Measurements from ENCODE around the gene ARHGAP4. TPM values are rescaled to one million over a fixed set of nuclear protein-coding genes. Genes with fewer than 3 reads are reported as not detected.

The ARHGAP4 gene
- total and polyA plus RNA-seq, 2 of the 4 experiments (the other 2 are of a cell fraction), result 0.18 to 0.72 TPM

- peaks cover 4 to 12% of the 10 kb centered on the region in 2 experiments; a peak in 2 of 4 replicates for H3K79me1 ChIP-seq (ENCODE audit: low read depth in 1 of 2, low read length in 2 of 2)
- no peak overlapping the region for H4K8ac ChIP-seq (ENCODE audit: low read depth in 2 of 2, low read length in 2 of 2)
- H3K56ac ChIP-seq (ENCODE audit: extremely low read depth, insufficient read depth, low read length), result no peak overlapping the region
- H2AFZ ChIP-seq (replicated peaks; ENCODE audit: low read length, poor library complexity), result no peak overlapping the region
- no peak overlapping the region for H3K4me2 ChIP-seq (ENCODE audit: low read depth, low read length)
- no peak overlapping the region for H3K27ac ChIP-seq (ENCODE audit: insufficient read depth, low read length)
- ChIA-PET CTCF (interaction anchor here (1.6 kb wide), 1 partner anchor 15 kb away, joined by 4 read pairs; no protein-coding TSS in a partner anchor), POLR2A (ENCODE audit: unreplicated experiment) (no interaction called here)
- no peak overlapping the region for H2AK5ac ChIP-seq (ENCODE audit: low read depth, low read length)
- H4K20me1 ChIP-seq (ENCODE audit: insufficient read depth, low read length), result peaks cover 20% of the 10 kb centered on the region
- dilution Hi-C loops (cut with HindIII; ENCODE audit: low sequenced_read_pairs, unreplicated experiment) (no loop called here), in situ Hi-C loops (cut with MboI; ENCODE audit: low sequenced_read_pairs) (no loop called here), intact Hi-C loops (cut with micrococcal nuclease) (no loop called here)
- H2BK20ac ChIP-seq (ENCODE audit: low read depth, low read length), result no peak overlapping the region
- no peak overlapping the region for H3K14ac ChIP-seq (replicated peaks; ENCODE audit: low read depth, low read length)
- H2BK120ac ChIP-seq (ENCODE audit: low read depth, low read length), result no peak overlapping the region
- H3K36me3 ChIP-seq (ENCODE audit: control insufficient read depth, insufficient read depth, low read length), result peaks cover 23% of the 10 kb centered on the region
- TF ChIP-seq RAD21 (IDR thresholded peaks at IDR 0.05; ENCODE audit: low read length), result no peak
- no peak for TF ChIP-seq BHLHE40 (IDR thresholded peaks at IDR 0.05; ENCODE audit: low read depth, low read length)
- TF ChIP-seq MAFK (IDR thresholded peaks at IDR 0.05; ENCODE audit: low read depth, low read length), result no peak
- no peak for TF ChIP-seq CEBPB (IDR thresholded peaks at IDR 0.05; ENCODE audit: low read depth, low read length)
- TF ChIP-seq RFX5 (IDR thresholded peaks at IDR 0.05; ENCODE audit: low read depth, low read length), result no peak
- H4K5ac ChIP-seq (ENCODE audit: low read depth, low read length), result no peak overlapping the region
- no peak overlapping the region for H3K4ac ChIP-seq (ENCODE audit: low read depth, low read length)
- no peaks in the 10 kb centered on the region for H3K9me3 ChIP-seq (ENCODE audit: control insufficient read depth, insufficient read depth, low read length)
- no peak overlapping the region for H3K18ac ChIP-seq (ENCODE audit: low read depth, low read length)
- no peak overlapping the region for H3K9ac ChIP-seq (ENCODE audit: low read depth, low read length)
- H2BK15ac ChIP-seq (ENCODE audit: low read depth, low read length), result no peak overlapping the region
- DNase-seq (no peak), ATAC-seq (ENCODE audit: low read depth) (no peak)
- no peak overlapping the region for H2BK5ac ChIP-seq (ENCODE audit: low read depth, low read length, poor library complexity, severe bottlenecking)
- H3K23ac ChIP-seq (ENCODE audit: low read depth, low read length), result no peak overlapping the region
- H4K91ac ChIP-seq (ENCODE audit: insufficient read depth, low read depth, low read length), result no peak overlapping the region
- H3K4me1 ChIP-seq (ENCODE audit: control insufficient read depth, insufficient read depth, low read length), result peaks cover 2% of the 10 kb centered on the region; the same call in 1 of the 2 replicates
- no peak overlapping the region for H2AK9ac ChIP-seq (replicated peaks; ENCODE audit: low read depth, low read length, poor library complexity)
- H3K9me1 ChIP-seq (ENCODE audit: insufficient read depth, low read length), result no peaks in the 10 kb centered on the region
- BruUV-seq (replicated peaks), result no TSS peak
- no peaks in the 10 kb centered on the region for H3K27me3 ChIP-seq (ENCODE audit: control insufficient read depth, insufficient read depth, low read length)
- no CpG with 5 or more reads among the region's 13 CpGs for WGBS, 2 experiments (ENCODE audit: extremely low coverage in 2 of 2, insufficient read length in 1 of 2)
- no peak overlapping the region for H3K4me3 ChIP-seq (ENCODE audit: insufficient read depth, low read depth, low read length)
Observed at GRCh38 chrX:153932220-153932915, 6.3 kb upstream of the ARHGAP4 start.

Data from IMR-90 (cell line).